Right atrium auricular region (tissue), 2 donors: ENCODE results near the gene ATP8B2. TPM values are rescaled to one million over a fixed set of nuclear protein-coding genes. Genes with fewer than 3 reads are reported as not detected.
"Not testable (repeated sequence)": the region's sequence is repeated elsewhere in the genome, so short reads cannot be mapped to it uniquely, and the experiment has no call there.

ENCODE experiments used
- DNase-seq: peaks from one replicate; pipeline ENCODE4 v3.0.0-alpha.2; 2019; ENCODE audit warnings: low spot score
- H3K27ac ChIP-seq, 2 donors: fragments of 200-600 bp; sonication (generic); 1 replicate in 1 of 2; 2 replicates in 1 of 2; pipeline ENCODE4 v1.5.1; 2016 to 2019
- H3K27me3 ChIP-seq, 2 donors: fragments of 200-600 bp; sonication (generic); one replicate each; pipeline versions ENCODE4 v1.5.1 to v1.6.0; 2017 to 2019
- H3K36me3 ChIP-seq: fragments of 200-600 bp; sonication (generic); one replicate; pipeline ENCODE4 v1.5.1; 2016
- H3K4me1 ChIP-seq, 2 donors: fragments of 200-600 bp; sonication (generic); one replicate each; pipeline versions ENCODE4 v1.5.1 to v1.6.0; 2017 to 2019
- H3K4me3 ChIP-seq, 2 donors: fragments of 200-600 bp; sonication (generic); 1 replicate in 1 of 2; 2 replicates in 1 of 2; pipeline ENCODE4 v1.5.1; 2017 to 2019; ENCODE audit warnings: mild to moderate bottlenecking in 1 of 2, moderate library complexity in 1 of 2
- H3K9me3 ChIP-seq, 2 donors: fragments of 200-600 bp; sonication (generic); one replicate each; pipeline ENCODE4 v1.5.1; 2019
- total RNA-seq, 2 donors: library from RNA; depleted of rRNA; stranded (reverse); fragments of >200 nt; gene quantifications; one replicate each; pipeline ENCODE4 v1.1.0, GENCODE V29; 2016
- TF ChIP-seq, protein P1 (sequence below), 2 donors: fragments of 200-600 bp; sonication (generic); IDR thresholded peaks; one replicate each; pipeline ENCODE4 v1.5.1; 2019; ENCODE audit warnings: antibody characterized with exemption in 2 of 2

ATP8B2 gene
- total RNA-seq, 2 donors from 2014 or later = 22.8 to 82.5 TPM

DNA sequence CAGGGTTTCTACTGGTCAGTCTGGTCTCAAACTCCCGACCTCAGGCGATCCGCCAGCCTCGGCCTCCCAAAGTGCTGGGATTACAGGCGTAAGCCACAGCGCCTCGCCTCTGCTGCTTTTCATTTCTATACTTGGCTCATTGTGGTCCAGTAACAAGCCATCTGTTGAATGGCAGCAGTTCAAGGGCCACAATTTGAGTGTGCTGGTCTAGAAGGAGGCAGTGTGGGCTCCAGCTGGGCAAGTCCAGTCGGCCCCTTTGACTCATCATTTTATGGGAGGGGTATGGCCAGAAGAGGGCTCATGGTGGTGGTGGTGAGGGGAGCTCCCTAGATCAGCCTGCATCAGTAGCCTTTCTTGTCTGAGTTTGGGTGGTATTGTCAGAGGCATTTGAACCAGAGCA, 33.2 kb downstream of the ATP8B2 start:
- Histone ChIP-seq H3K36me3 (no peaks in the 10 kb centered on the region), H3K4me3 (no peak overlapping the region), H3K27ac (no peak overlapping the region), H3K9me3 (no peaks in the 10 kb centered on the region), H3K4me1 (peaks cover 0 to 4% of the 10 kb centered on the region in 2 donors), H3K27me3 (no peaks in the 10 kb centered on the region)
- TF ChIP-seq, protein P1, sequence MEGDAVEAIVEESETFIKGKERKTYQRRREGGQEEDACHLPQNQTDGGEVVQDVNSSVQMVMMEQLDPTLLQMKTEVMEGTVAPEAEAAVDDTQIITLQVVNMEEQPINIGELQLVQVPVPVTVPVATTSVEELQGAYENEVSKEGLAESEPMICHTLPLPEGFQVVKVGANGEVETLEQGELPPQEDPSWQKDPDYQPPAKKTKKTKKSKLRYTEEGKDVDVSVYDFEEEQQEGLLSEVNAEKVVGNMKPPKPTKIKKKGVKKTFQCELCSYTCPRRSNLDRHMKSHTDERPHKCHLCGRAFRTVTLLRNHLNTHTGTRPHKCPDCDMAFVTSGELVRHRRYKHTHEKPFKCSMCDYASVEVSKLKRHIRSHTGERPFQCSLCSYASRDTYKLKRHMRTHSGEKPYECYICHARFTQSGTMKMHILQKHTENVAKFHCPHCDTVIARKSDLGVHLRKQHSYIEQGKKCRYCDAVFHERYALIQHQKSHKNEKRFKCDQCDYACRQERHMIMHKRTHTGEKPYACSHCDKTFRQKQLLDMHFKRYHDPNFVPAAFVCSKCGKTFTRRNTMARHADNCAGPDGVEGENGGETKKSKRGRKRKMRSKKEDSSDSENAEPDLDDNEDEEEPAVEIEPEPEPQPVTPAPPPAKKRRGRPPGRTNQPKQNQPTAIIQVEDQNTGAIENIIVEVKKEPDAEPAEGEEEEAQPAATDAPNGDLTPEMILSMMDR (IDR thresholded peaks at IDR 0.05) = no peak
- no peak for DNase-seq

DNA sequence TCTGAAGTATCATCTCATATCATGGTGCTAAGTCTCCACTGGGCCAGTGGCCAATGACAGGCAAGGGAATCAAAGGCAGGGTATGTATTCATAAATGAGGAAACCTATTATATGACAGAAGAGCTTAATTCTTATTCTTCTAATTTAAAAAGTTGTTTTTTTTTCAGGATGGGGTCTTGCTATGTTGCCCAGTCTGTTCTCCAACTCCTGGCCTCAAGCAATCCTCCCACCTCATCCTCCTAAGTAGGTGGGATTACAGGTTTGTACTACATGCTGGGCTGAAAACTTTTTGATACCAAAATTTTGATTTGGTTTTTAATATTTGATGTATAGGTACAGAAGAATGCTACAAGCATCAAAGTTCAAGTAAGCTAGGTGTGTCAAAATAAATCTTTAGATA, 35.0 kb downstream of the ATP8B2 start:
- Histone ChIP-seq H3K4me3 (no peak overlapping the region), H3K4me1 (no peaks in the 10 kb centered on the region), H3K9me3 (no peaks in the 10 kb centered on the region), H3K27ac (no peak overlapping the region), H3K27me3 (no peaks in the 10 kb centered on the region), H3K36me3 (no peaks in the 10 kb centered on the region)
- DNase-seq = no peak
- TF ChIP-seq, protein P1 (IDR thresholded peaks at IDR 0.05) = no peak

DNA sequence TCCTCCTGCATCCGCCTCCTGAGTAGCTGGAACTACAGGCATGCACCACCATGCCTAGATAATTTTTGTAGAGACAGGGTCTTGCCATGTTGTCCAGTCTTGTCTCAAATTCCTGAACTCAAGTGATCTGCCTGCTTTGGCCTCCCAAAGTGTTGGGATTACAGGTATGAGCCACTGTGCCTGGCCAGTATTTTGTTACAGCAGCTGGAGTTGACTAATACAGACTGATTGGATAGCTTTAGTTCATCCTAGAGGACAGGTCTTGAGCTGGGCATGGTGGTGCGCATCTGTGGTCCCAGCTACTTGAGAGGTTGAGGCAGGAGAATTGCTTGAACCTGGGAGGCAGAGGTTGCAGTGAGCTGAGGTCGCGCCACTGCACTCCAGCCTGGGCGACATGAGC, 35.6 kb downstream of the ATP8B2 start:
- H3K27ac ChIP-seq, DNase-seq, H3K4me1 ChIP-seq, H3K9me3 ChIP-seq, H3K36me3 ChIP-seq, H3K4me3 ChIP-seq, H3K27me3 ChIP-seq: not testable (repeated sequence)

DNA sequence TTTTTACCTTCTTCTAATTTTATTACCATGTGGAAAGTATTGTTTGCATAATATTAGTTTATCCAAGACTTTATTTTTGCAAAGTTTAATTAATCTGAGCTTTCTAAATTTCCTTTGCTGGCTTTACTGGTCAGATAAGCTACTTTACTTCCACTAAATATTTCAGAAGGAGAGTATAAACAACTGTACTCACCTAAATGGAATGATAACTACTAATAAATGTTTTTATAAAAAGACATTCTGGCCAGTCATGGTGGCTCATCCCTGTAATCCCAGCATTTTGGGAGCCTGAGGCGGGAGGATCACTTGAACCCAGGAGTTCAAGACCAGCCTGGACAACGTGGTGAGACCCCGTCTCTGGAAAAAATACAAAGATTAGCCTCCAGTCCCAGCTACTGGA, 36.0 kb downstream of the ATP8B2 start:
- Histone ChIP-seq H3K36me3 (no peaks in the 10 kb centered on the region), H3K27me3 (no peaks in the 10 kb centered on the region), H3K4me1 (no peaks in the 10 kb centered on the region), H3K4me3 (no peak overlapping the region), H3K9me3 (no peaks in the 10 kb centered on the region), H3K27ac (no peak overlapping the region)
- no peak for DNase-seq
- TF ChIP-seq, protein P1 (IDR thresholded peaks at IDR 0.05) = no peak

DNA sequence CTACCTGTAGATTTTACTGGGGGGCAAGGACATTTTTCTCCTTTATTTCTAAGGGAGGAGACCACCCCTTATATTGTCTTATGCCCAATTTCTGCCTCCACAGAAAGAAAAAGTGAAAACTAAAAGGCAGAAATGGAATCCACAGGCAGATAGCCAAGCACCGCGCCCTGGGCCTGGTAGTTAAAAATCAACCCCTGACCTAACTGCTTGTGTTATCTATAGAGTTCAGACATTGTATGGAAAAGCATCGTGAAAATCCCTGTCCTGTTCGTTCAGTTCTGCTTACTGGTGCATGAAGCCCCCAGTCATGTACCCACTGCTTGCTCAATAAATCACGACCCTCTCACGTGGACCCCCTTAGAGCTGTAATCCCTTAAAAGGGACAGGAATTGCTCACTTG, 46.1 kb downstream of the ATP8B2 start:
- no peaks in the 10 kb centered on the region for H3K9me3 ChIP-seq
- TF ChIP-seq, protein P1 (IDR thresholded peaks at IDR 0.05) = no peak
- no peak overlapping the region for H3K27ac ChIP-seq
- no peak overlapping the region for H3K4me3 ChIP-seq
- H3K27me3 ChIP-seq = no peaks in the 10 kb centered on the region
- H3K4me1 ChIP-seq = no peaks in the 10 kb centered on the region
- H3K36me3 ChIP-seq = no peaks in the 10 kb centered on the region
- DNase-seq = no peak

DNA sequence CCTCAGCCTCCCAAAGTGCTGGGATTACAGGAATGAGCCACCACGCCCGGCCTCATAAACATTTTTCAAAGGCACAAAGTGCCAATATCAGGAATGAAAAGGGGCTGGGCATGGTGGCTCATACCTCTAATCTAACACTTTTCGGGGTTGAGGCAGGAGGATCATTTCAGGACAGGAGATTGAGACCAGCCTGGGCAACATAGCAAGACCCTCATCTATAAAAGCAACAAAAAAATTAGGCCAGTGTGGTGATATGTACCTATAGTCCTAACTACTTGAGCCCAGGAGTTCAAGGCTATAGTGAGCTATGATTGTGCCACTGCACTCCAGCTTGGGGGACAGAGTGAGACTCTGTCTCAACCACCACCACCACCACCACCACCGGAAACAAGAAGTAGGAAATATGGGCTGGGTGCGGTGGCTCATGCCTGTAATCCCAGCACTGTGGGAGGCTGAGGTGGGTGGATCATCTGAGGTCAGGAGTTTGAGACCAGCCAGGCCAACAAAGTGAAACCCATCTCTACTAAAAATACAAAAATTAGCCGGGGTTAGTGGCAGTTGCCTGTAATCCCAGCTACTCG, 48.5 kb downstream of the ATP8B2 start:
- H3K27me3 ChIP-seq, H3K4me3 ChIP-seq, H3K4me1 ChIP-seq, H3K9me3 ChIP-seq, H3K36me3 ChIP-seq, DNase-seq, H3K27ac ChIP-seq: not testable (repeated sequence)

DNA sequence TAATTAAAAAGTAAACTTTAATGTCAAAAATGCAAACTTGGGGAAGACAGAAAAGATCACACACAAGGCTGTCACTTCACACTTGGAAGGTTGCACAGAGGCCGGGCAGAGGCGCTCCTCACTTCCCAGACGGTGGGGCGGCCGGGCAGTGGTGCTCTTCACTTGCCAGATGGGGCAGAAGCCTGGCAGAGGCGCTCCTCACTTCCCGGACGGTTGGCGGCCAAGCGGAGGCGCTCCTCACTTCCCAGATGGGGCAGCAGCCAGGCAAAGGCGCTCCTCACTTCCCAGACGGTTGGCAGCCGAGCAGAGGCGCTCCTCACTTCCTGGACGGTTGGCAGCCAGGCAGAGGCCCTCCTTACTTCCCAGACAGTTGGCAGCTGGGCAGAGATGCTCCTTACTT, 54.0 kb downstream of the ATP8B2 start:
- Histone ChIP-seq H3K4me3 (no peak overlapping the region), H3K27ac (no peak overlapping the region), H3K27me3 (no peaks in the 10 kb centered on the region), H3K4me1 (no peaks in the 10 kb centered on the region), H3K9me3 (no peaks in the 10 kb centered on the region), H3K36me3 (no peaks in the 10 kb centered on the region)
- TF ChIP-seq, protein P1 (IDR thresholded peaks at IDR 0.05) = no peak
- no peak for DNase-seq
